MM.1S (cell line): ENCODE measurements around the gene ACIN1.

ENCODE experiments used
- DNase-seq: peaks from one replicate; pipeline ENCODE4 v3.0.0-alpha.2; 2015
- H2AFZ ChIP-seq: fragments of 300-600 bp; sonication (generic); 2 replicates; pipeline ENCODE4 v1.6.0; 2016; ENCODE audit warnings: antibody characterized with exemption, low read length
- H3F3A ChIP-seq: fragments of 300-600 bp; sonication (generic); 2 replicates; pipeline ENCODE4 v1.6.1; 2016; ENCODE audit warnings: mild to moderate bottlenecking, antibody characterized with exemption, low read length, moderate library complexity, mixed read lengths; ENCODE audit not compliant: insufficient read depth
- H3K27ac ChIP-seq: fragments of 300-600 bp; sonication (generic); 2 replicates; pipeline ENCODE4 v1.5.1; 2016; ENCODE audit warnings: mild to moderate bottlenecking, low read length
- H3K27me3 ChIP-seq: fragments of 300-600 bp; sonication (generic); replicated peaks from 2 replicates; pipeline ENCODE4 v1.6.0; 2016; ENCODE audit warnings: low read length; ENCODE audit not compliant: insufficient read depth
- H3K36me3 ChIP-seq: fragments of 300-600 bp; sonication (generic); replicated peaks from 2 replicates; pipeline ENCODE4 v1.6.1; 2016; ENCODE audit warnings: mild to moderate bottlenecking, low read length, mixed read lengths; ENCODE audit not compliant: insufficient read depth
- H3K4me1 ChIP-seq: fragments of 300-600 bp; sonication (generic); 2 replicates; pipeline ENCODE4 v1.6.1; 2016; ENCODE audit warnings: low read length, mixed read lengths
- H3K4me2 ChIP-seq: fragments of 300-600 bp; sonication (generic); 2 replicates; pipeline ENCODE4 v1.6.0; 2016; ENCODE audit warnings: low read depth, low read length
- H3K4me3 ChIP-seq: fragments of 300-600 bp; sonication (generic); 2 replicates; pipeline ENCODE4 v1.5.1; 2016; ENCODE audit warnings: low read length, mixed read lengths
- H3K79me2 ChIP-seq: fragments of 300-600 bp; sonication (generic); 2 replicates; pipeline ENCODE4 v1.6.1; 2016; ENCODE audit warnings: mixed run types, low read length, mixed read lengths
- H3K9ac ChIP-seq: fragments of 300-600 bp; sonication (generic); 2 replicates; pipeline ENCODE4 v1.6.1; 2016; ENCODE audit warnings: low read length, mixed read lengths
- H3K9me2 ChIP-seq: fragments of 300-600 bp; sonication (generic); replicated peaks from 2 replicates; pipeline ENCODE4 v1.6.1; 2016; ENCODE audit warnings: mild to moderate bottlenecking, low read length, mixed read lengths; ENCODE audit not compliant: insufficient read depth
- H3K9me3 ChIP-seq: fragments of 300-600 bp; sonication (generic); replicated peaks from 2 replicates; pipeline ENCODE4 v1.6.1; 2016; ENCODE audit warnings: mild to moderate bottlenecking, low read length, mixed read lengths; ENCODE audit not compliant: insufficient read depth
- H4K20me1 ChIP-seq: fragments of 300-600 bp; sonication (generic); 2 replicates; pipeline ENCODE4 v1.6.1; 2016; ENCODE audit warnings: mild to moderate bottlenecking, low read length, moderate library complexity, mixed read lengths; ENCODE audit not compliant: insufficient read depth
- EZH2 ChIP-seq: fragments of 300-600 bp; sonication (generic); optimal IDR thresholded peaks from 2 replicates; pipeline ENCODE3; 2017; ENCODE audit warnings: low read depth, mild to moderate bottlenecking, antibody characterized with exemption, low read length, mixed read lengths
- EZH2phosphoT487 ChIP-seq: fragments of 300-600 bp; sonication (generic); IDR thresholded peaks from 2 replicates; pipeline ENCODE4 v1.6.1; 2018; ENCODE audit warnings: antibody characterized with exemption, low read length
- TF ChIP-seq, protein P1 (sequence below): fragments of 300-600 bp; sonication (generic); IDR thresholded peaks from 2 replicates; pipeline ENCODE4 v1.5.1; 2016; ENCODE audit warnings: antibody characterized with exemption, low read length, mixed read lengths

ACIN1 gene

DNA sequence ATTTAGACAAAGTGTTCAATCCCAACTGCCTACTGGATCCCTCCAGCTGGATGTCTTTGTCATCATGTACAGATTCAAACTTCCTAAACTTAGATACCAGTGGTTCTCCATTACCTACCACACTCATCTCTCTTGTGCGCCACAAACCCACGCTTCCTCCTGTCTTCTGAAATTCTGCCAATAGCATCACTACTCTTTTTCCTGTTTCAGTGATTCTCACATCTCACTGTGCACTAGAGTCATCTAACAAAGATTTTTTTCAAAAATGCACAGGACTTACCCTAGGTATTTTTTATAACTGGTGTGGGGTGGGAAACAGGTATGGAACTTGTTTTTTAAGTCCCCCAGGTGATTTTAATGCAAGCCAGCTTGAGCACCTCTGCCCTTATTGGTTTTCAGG, 66.1 kb downstream of the ACIN1 start:
- H4K20me1 ChIP-seq: no peaks in the 10 kb centered on the region

GRCh38 chr14:23025151-23025814, 69.7 kb downstream of the ACIN1 start:
- H3K4me2 ChIP-seq: no peak overlapping the region
- no peaks in the 10 kb centered on the region for H3F3A ChIP-seq
- H3K79me2 ChIP-seq: no peaks in the 10 kb centered on the region
- no peak overlapping the region for H3K27ac ChIP-seq
- no peaks in the 10 kb centered on the region for H4K20me1 ChIP-seq
- no peak for DNase-seq
- no peaks in the 10 kb centered on the region for H3K27me3 ChIP-seq
- H3K9me2 ChIP-seq: no peaks in the 10 kb centered on the region
- H2AFZ ChIP-seq: no peak overlapping the region
- H3K4me1 ChIP-seq: no peaks in the 10 kb centered on the region
- no peaks in the 10 kb centered on the region for H3K36me3 ChIP-seq
- TF ChIP-seq EZH2 (no peak), EZH2phosphoT487 (no peak)
- TF ChIP-seq, protein P1, sequence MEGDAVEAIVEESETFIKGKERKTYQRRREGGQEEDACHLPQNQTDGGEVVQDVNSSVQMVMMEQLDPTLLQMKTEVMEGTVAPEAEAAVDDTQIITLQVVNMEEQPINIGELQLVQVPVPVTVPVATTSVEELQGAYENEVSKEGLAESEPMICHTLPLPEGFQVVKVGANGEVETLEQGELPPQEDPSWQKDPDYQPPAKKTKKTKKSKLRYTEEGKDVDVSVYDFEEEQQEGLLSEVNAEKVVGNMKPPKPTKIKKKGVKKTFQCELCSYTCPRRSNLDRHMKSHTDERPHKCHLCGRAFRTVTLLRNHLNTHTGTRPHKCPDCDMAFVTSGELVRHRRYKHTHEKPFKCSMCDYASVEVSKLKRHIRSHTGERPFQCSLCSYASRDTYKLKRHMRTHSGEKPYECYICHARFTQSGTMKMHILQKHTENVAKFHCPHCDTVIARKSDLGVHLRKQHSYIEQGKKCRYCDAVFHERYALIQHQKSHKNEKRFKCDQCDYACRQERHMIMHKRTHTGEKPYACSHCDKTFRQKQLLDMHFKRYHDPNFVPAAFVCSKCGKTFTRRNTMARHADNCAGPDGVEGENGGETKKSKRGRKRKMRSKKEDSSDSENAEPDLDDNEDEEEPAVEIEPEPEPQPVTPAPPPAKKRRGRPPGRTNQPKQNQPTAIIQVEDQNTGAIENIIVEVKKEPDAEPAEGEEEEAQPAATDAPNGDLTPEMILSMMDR: no peak
- H3K9me3 ChIP-seq: no peaks in the 10 kb centered on the region
- H3K4me3 ChIP-seq: no peak overlapping the region
- H3K9ac ChIP-seq: no peak overlapping the region

More for the DNA sequence above, 66.1 kb downstream of the ACIN1 start:
- Histone ChIP-seq H3K4me3 (no peak overlapping the region), H3K9me2 (no peaks in the 10 kb centered on the region), H3K36me3 (no peaks in the 10 kb centered on the region), H3K4me1 (no peaks in the 10 kb centered on the region), H3K27ac (no peak overlapping the region), H2AFZ (no peak overlapping the region), H3K9ac (no peak overlapping the region), H3K27me3 (no peaks in the 10 kb centered on the region), H3F3A (no peaks in the 10 kb centered on the region), H3K4me2 (no peak overlapping the region), H3K9me3 (no peaks in the 10 kb centered on the region), H3K79me2 (peaks cover 9% of the 10 kb centered on the region)
- TF ChIP-seq EZH2phosphoT487: no peak
- TF ChIP-seq, protein P1: no peak
- TF ChIP-seq EZH2: no peak
- no peak for DNase-seq

DNA sequence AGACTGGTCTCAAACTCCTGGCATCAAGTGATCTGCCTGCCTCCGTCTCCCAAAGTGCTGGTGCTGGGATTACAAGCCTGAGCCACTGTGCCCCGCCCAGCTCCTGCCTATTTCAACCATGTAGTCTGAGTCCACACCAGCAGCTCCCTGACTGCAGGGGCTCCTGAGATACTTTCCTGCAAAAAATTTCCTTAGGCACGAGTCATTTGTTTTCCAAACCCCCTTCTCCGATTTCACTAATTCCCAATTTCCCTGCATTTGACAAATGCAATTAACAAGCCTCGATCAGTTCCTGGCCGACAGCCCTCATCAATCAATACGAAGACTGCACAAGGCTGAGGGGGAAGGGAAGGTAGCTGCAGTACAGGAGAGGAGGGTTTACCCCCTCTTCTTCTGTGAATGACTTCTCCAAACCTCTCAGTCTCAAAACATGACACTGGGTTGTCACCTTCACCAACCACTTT, 70.3 kb downstream of the ACIN1 start:
- H3K4me2 ChIP-seq: no peak overlapping the region
- H2AFZ ChIP-seq: no peak overlapping the region
- no peaks in the 10 kb centered on the region for H3K79me2 ChIP-seq
- TF ChIP-seq EZH2 (no peak), EZH2phosphoT487 (no peak)
- TF ChIP-seq, protein P1: no peak
- no peak overlapping the region for H3K27ac ChIP-seq
- H3K9ac ChIP-seq: no peak overlapping the region
- no peaks in the 10 kb centered on the region for H3K4me1 ChIP-seq
- no peaks in the 10 kb centered on the region for H3K36me3 ChIP-seq
- H3K9me3 ChIP-seq: no peaks in the 10 kb centered on the region
- no peaks in the 10 kb centered on the region for H3F3A ChIP-seq
- no peaks in the 10 kb centered on the region for H3K27me3 ChIP-seq
- DNase-seq: no peak
- no peak overlapping the region for H3K4me3 ChIP-seq
- no peaks in the 10 kb centered on the region for H3K9me2 ChIP-seq
- H4K20me1 ChIP-seq: no peaks in the 10 kb centered on the region
